GM23248 (cell line): Measurements from ENCODE around the gene TNS3. TPM values are rescaled to one million over a fixed set of nuclear protein-coding genes. Genes with fewer than 3 reads are reported as not detected.

ENCODE experiments used
- DNase-seq: peaks from one replicate; pipeline ENCODE4 v3.0.0-alpha.2; 2015
- H2AFZ ChIP-seq: fragments of 200-600 bp; sonication (generic); 2 replicates; pipeline ENCODE4 v1.6.1; 2016; ENCODE audit warnings: antibody characterized with exemption
- H3F3A ChIP-seq: fragments of 200-600 bp; sonication (generic); 2 replicates; pipeline ENCODE4 v1.6.1; 2016; ENCODE audit warnings: mild to moderate bottlenecking, antibody characterized with exemption, mixed run types; ENCODE audit not compliant: insufficient read depth
- H3K27ac ChIP-seq: fragments of 200-600 bp; sonication (generic); 2 replicates; pipeline ENCODE4 v1.5.1; 2016; ENCODE audit warnings: mild to moderate bottlenecking
- H3K27me3 ChIP-seq: fragments of 200-600 bp; sonication (generic); replicated peaks from 2 replicates; pipeline ENCODE4 v1.6.1; 2016; ENCODE audit warnings: mild to moderate bottlenecking; ENCODE audit not compliant: insufficient read depth
- H3K36me3 ChIP-seq: fragments of 200-600 bp; sonication (generic); 2 replicates; pipeline ENCODE4 v1.6.1; 2016; ENCODE audit warnings: low read depth, mild to moderate bottlenecking
- H3K4me1 ChIP-seq: fragments of 200-600 bp; sonication (generic); 2 replicates; pipeline ENCODE4 v1.6.1; 2016; ENCODE audit warnings: mild to moderate bottlenecking; ENCODE audit not compliant: insufficient read depth
- H3K4me2 ChIP-seq: fragments of 200-600 bp; sonication (generic); one replicate; pipeline ENCODE4 v1.6.1; 2016; ENCODE audit warnings: mild to moderate bottlenecking; ENCODE audit not compliant: unreplicated experiment
- H3K4me3 ChIP-seq: fragments of 200-600 bp; sonication (generic); 2 replicates; pipeline ENCODE4 v1.5.1; 2016; ENCODE audit warnings: mild to moderate bottlenecking
- H3K79me2 ChIP-seq: fragments of 200-600 bp; sonication (generic); 2 replicates; pipeline ENCODE4 v1.6.1; 2016; ENCODE audit warnings: mild to moderate bottlenecking; ENCODE audit not compliant: insufficient read depth
- H3K9ac ChIP-seq: fragments of 200-600 bp; sonication (generic); 2 replicates; pipeline ENCODE4 v1.6.1; 2016; ENCODE audit warnings: mild to moderate bottlenecking
- H3K9me2 ChIP-seq: fragments of 200-600 bp; sonication (generic); 2 replicates; pipeline ENCODE4 v1.6.1; 2016; ENCODE audit warnings: mixed run types, mild to moderate bottlenecking, moderate library complexity; ENCODE audit not compliant: insufficient read depth
- H3K9me3 ChIP-seq: fragments of 200-600 bp; sonication (generic); one replicate; pipeline ENCODE4 v1.6.1; 2017; ENCODE audit warnings: low read depth
- H4K20me1 ChIP-seq: fragments of 200-600 bp; sonication (generic); 2 replicates; pipeline ENCODE4 v1.6.0; 2016; ENCODE audit not compliant: insufficient read depth
- EZH2 ChIP-seq: fragments of 200-600 bp; sonication (generic); IDR thresholded peaks from 2 replicates; pipeline ENCODE4 v1.6.1; 2018; ENCODE audit warnings: antibody characterized with exemption, mild to moderate bottlenecking; ENCODE audit not compliant: insufficient read depth, poor library complexity, severe bottlenecking
- EZH2phosphoT487 ChIP-seq: fragments of 200-600 bp; sonication (generic); IDR thresholded peaks from 2 replicates; pipeline ENCODE4 v1.6.1; 2018; ENCODE audit warnings: antibody characterized with exemption, moderate library complexity, mild to moderate bottlenecking, low read depth; ENCODE audit not compliant: insufficient read depth
- WGBS, 2 experiments: methylation state at CpG; one replicate each; pipeline ENCODE4 v1.1.6; 2015 to 2017; ENCODE audit warnings: low lambda C conversion rate in 2 of 2, low coverage in 1 of 2; ENCODE audit errors: missing lambda C conversion rate in 2 of 2; 5-methylcytosine and 5-hydroxymethylcytosine counted together
- in situ Hi-C: fragments of 300-500 bp; cut with MboI; formaldehyde crosslinking; loops from 2 replicates; pipeline ENCODE4 v1.15.0; 2020
- polyA plus RNA-seq: library from polyadenylated mRNA; unstranded; fragments of >200 nt; fragmentation: Nextera tagmentation; extraction: Ambion mirVana; gene quantifications from 2 replicates; pipeline ENCODE4 v1.2.1, GENCODE V29; 2016
- total RNA-seq: library from RNA; depleted of rRNA; stranded (reverse); fragments of >200 nt; shearing (Covaris generic); gene quantifications from 2 replicates; pipeline ENCODE4 v1.2.3, GENCODE V29; 2014

The TNS3 gene
- total and polyA plus RNA-seq, 2 experiments from 2014 or later, result 18.6 to 47.0 TPM

DNA sequence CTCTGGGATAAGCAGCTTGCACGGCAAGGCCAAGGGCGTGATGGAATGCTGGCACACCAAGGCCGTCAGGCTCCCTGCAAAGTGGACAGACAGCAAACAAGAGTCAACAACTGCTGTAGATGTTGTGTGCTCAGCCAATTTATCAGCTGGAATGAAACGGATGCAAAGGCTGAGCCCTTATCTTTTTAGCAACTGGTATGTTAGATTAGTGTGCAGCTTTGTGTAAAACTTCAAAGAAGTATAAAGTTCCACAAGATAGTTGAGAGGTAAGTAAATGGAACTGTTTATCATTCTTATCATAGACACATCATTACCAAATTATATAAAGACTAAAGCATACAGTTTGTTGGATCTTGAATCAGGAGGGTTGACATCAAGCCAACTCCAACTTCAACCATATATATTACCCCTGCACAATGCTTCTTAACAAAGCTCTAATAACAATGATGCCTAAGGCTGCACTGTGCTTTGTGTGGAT is 289.0 kb downstream of the TNS3 start:
- WGBS, 2 experiments, result 95% methylated on average over 4 of the region's 4 CpGs
- in situ Hi-C loops, result no loop called here
- peaks cover 48% of the 10 kb centered on the region for H3K4me1 ChIP-seq

DNA sequence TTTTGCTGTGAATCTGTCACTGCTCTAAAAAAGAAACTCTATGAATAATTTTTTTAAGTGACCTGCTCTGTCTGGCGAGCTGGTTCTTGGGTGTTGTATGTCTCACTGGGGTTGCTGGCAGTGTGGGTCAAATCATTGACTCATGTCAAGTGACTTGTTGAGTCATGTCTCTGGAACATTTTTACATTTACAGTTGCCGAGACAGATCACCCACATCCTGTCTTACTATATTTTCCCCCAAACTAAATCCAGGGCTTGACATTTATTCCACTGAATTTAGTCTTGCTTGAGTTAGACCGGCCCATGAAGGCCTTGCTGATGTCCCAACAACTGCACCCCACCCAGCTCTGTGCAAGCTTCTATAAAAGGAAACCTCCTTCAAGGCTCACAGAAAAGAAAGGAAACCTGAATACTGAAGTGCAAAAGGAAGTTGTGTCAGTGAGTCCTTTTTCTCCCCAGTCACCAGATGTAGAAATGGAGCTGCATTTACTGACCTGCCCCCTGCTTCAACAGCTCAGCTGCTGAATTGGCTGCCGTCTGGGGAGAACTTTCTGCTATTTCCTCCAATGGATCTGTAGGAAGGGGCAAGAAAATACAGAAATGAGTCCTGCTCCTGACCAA is 290.3 kb downstream of the TNS3 start:
- peak; percentile 97 for DNase-seq
- peak overlapping the region; percentile 23 for H3K4me3 ChIP-seq
- H3K4me1 ChIP-seq, result peaks cover 49% of the 10 kb centered on the region
- in situ Hi-C loops, result no loop called here
- WGBS, 2 experiments, result 0% methylated on average over 4 of the region's 4 CpGs
- H2AFZ ChIP-seq, result 0 out of 2 replicates have a peak overlapping the region, but pooled peaks have one; percentile 9
- peaks cover 55% of the 10 kb centered on the region for H3F3A ChIP-seq
- H3K27ac ChIP-seq, result peak overlapping the region; percentile 88
- H3K9me3 ChIP-seq, result no peaks in the 10 kb centered on the region
- no peaks in the 10 kb centered on the region for H3K27me3 ChIP-seq
- no peaks in the 10 kb centered on the region for H3K9me2 ChIP-seq
- peaks cover 28% of the 10 kb centered on the region; the same call in 1 of the 2 replicates for H3K36me3 ChIP-seq
- TF ChIP-seq EZH2phosphoT487 (no peak), EZH2 (no peak)
- H3K4me2 ChIP-seq, result peak overlapping the region; percentile 63
- no peaks in the 10 kb centered on the region for H3K79me2 ChIP-seq
- H3K9ac ChIP-seq, result peak overlapping the region; percentile 65
- no peaks in the 10 kb centered on the region for H4K20me1 ChIP-seq

More for the DNA sequence above, 289.0 kb downstream of the TNS3 start:
- Histone ChIP-seq H3K27ac (peak overlapping the region; percentile 88; the same call in 1 of the 2 replicates), H3K27me3 (no peaks in the 10 kb centered on the region), H3K9ac (no peak overlapping the region), H3K36me3 (peaks cover 28% of the 10 kb centered on the region; the same call in 1 of the 2 replicates), H4K20me1 (no peaks in the 10 kb centered on the region), H3K4me3 (no peak overlapping the region), H3K9me3 (no peaks in the 10 kb centered on the region), H3K9me2 (no peaks in the 10 kb centered on the region), H3K79me2 (no peaks in the 10 kb centered on the region), H3F3A (peaks cover 49% of the 10 kb centered on the region), H3K4me2 (no peak overlapping the region), H2AFZ (no peak overlapping the region)
- DNase-seq, result no peak
- TF ChIP-seq EZH2, result no peak
- TF ChIP-seq EZH2phosphoT487, result no peak

DNA sequence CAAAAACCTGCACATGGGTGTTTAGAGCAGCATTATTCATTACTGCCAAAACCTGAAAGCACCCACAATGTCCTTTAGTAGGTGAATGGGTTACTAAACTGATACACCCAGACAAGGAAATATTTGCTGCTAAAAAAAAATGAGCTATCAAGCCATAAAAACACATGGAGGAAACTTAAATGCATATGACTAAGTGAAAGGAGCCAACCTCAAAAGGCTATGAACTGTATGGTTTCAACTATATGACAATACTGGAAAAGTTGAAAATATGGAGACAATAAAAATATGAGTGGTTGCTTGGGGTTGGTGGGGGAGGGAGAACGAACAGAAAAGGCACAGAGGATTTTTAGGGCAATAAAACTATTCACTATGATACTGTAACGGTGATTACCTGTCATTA is 291.0 kb downstream of the TNS3 start:
- WGBS, 2 experiments, result 91 to 100% methylated on average over 2 of the region's 2 CpGs
- Histone ChIP-seq H3K27ac (peak overlapping the region; percentile 88), H3F3A (peaks cover 57% of the 10 kb centered on the region), H3K4me3 (no peak overlapping the region), H3K79me2 (no peaks in the 10 kb centered on the region), H3K4me2 (peak overlapping the region; percentile 53), H3K9me3 (no peaks in the 10 kb centered on the region), H3K36me3 (peaks cover 23% of the 10 kb centered on the region; the same call in 1 of the 2 replicates), H2AFZ (no peak overlapping the region), H4K20me1 (no peaks in the 10 kb centered on the region), H3K9ac (no peak overlapping the region), H3K9me2 (no peaks in the 10 kb centered on the region), H3K27me3 (no peaks in the 10 kb centered on the region), H3K4me1 (peaks cover 56% of the 10 kb centered on the region)
- in situ Hi-C loops, result no loop called here
- no peak for TF ChIP-seq EZH2
- TF ChIP-seq EZH2phosphoT487, result no peak
- DNase-seq, result no peak

DNA sequence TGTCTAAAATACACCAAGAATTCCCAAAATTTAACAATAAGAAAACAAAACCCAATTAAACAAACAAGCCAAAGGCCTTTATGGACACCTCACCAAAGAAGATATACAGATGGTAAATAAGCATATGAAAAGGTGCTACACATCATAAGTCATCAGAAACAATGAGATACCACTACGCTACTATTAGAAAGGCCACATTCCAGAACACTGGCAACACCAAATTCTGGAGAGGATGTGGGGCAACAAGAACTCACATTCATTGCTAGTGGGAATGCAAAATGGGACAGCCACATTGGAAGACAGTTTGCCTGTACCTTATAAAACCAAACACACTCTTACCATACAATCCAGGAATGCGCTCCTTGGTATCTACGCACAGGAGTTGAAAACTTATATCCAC is 291.4 kb downstream of the TNS3 start:
- peaks cover 60% of the 10 kb centered on the region for H3K4me1 ChIP-seq
- TF ChIP-seq EZH2phosphoT487 (no peak), EZH2 (no peak)
- DNase-seq, result no peak
- no peak overlapping the region for H3K4me3 ChIP-seq
- H2AFZ ChIP-seq, result no peak overlapping the region
- in situ Hi-C loops, result no loop called here
- WGBS, 2 experiments, result 92 to 95% methylated on average over 3 of the region's 3 CpGs
- H3K27ac ChIP-seq, result no peak overlapping the region
- no peaks in the 10 kb centered on the region for H3K9me3 ChIP-seq
- H3F3A ChIP-seq, result peaks cover 60% of the 10 kb centered on the region
- H4K20me1 ChIP-seq, result no peaks in the 10 kb centered on the region
- H3K79me2 ChIP-seq, result no peaks in the 10 kb centered on the region
- no peaks in the 10 kb centered on the region for H3K27me3 ChIP-seq
- H3K36me3 ChIP-seq, result peaks cover 23% of the 10 kb centered on the region; the same call in 1 of the 2 replicates
- no peak overlapping the region for H3K9ac ChIP-seq
- H3K9me2 ChIP-seq, result no peaks in the 10 kb centered on the region
- no peak overlapping the region for H3K4me2 ChIP-seq
